Upper lobe of right lung (tissue), 1 donor: ENCODE data around the gene MAN2B2. TPM values are rescaled to one million over a fixed set of nuclear protein-coding genes. Genes with fewer than 3 reads are reported as not detected.
"Not testable (repeated sequence)": the region's sequence is repeated elsewhere in the genome, so short reads cannot be mapped to it uniquely, and the experiment has no call there.

Experiments
- ATAC-seq: fragments of 200-7000 bp; cut with Tn5 transposase; one replicate; pipeline ENCODE4 v1.9.1; 2020; ENCODE audit warnings: mild to moderate bottlenecking, moderate library complexity
- DNase-seq: peaks from one replicate; pipeline ENCODE4 v3.0.0-alpha.2; 2020
- H3K27ac ChIP-seq: fragments of 200-600 bp; one replicate; pipeline ENCODE4 v1.8.0; 2022
- H3K27me3 ChIP-seq: fragments of 200-600 bp; one replicate; pipeline ENCODE4 v1.8.0; 2022; ENCODE audit warnings: mild to moderate bottlenecking
- H3K36me3 ChIP-seq: fragments of 200-600 bp; one replicate; pipeline ENCODE4 v1.8.0; 2022
- H3K4me1 ChIP-seq: fragments of 200-600 bp; one replicate; pipeline ENCODE4 v1.8.0; 2022
- H3K4me3 ChIP-seq: fragments of 200-600 bp; one replicate; pipeline ENCODE4 v1.8.0; 2022; ENCODE audit warnings: mild to moderate bottlenecking
- H3K9me3 ChIP-seq: fragments of 200-600 bp; one replicate; pipeline ENCODE4 v1.8.0; 2022
- CTCF ChIP-seq: fragments of 200-600 bp; IDR thresholded peaks from one replicate; pipeline ENCODE4 v1.8.0; 2022; ENCODE audit warnings: antibody characterized with exemption
- intact Hi-C: fragments of 100-400 bp; cut with DNase I; formaldehyde crosslinking; loops from one replicate; pipeline ENCODE4 v1.11.0; 2022
- total RNA-seq: library from RNA; stranded (reverse); fragmentation: NEBNext Ultra II Directional; extraction: Animal tissue kit (Norgen Biotek cat#: 25700); gene quantifications from one replicate; pipeline ENCODE4 v1.2.1, GENCODE V29; 2021
- donor health status: DM: no; HTN: yes; CAD: no; lungs with severe emphysema.

MAN2B2 gene
- total RNA-seq, 1 donor from 2014 or later, result 39.6 TPM

GRCh38 chr4:6663596-6664393, 88.8 kb downstream of the MAN2B2 start:
- Histone ChIP-seq H3K4me1 (peaks cover 10% of the 10 kb centered on the region), H3K36me3 (no peaks in the 10 kb centered on the region), H3K9me3 (no peaks in the 10 kb centered on the region), H3K4me3 (peak overlapping the region; percentile 26), H3K27ac (no peak overlapping the region), H3K27me3 (peaks cover 9% of the 10 kb centered on the region)
- intact Hi-C loops, result no loop called here
- no peak for TF ChIP-seq CTCF
- ATAC-seq (peak; percentile 13), DNase-seq (no peak)

GRCh38 chr4:6665320-6665654, 90.3 kb downstream of the MAN2B2 start:
- H3K27ac ChIP-seq, result no peak overlapping the region
- ATAC-seq, result no peak
- peaks cover 9% of the 10 kb centered on the region for H3K27me3 ChIP-seq
- intact Hi-C loops, result no loop called here
- no peak overlapping the region for H3K4me3 ChIP-seq
- H3K9me3 ChIP-seq, result no peaks in the 10 kb centered on the region
- H3K36me3 ChIP-seq, result no peaks in the 10 kb centered on the region
- no peak for DNase-seq
- TF ChIP-seq CTCF, result no peak
- peaks cover 10% of the 10 kb centered on the region for H3K4me1 ChIP-seq

- Histone ChIP-seq H3K9me3 (no peaks in the 10 kb centered on the region), H3K27me3 (peaks cover 9% of the 10 kb centered on the region), H3K27ac (no peak overlapping the region), H3K4me1 (peaks cover 10% of the 10 kb centered on the region), H3K4me3 (no peak overlapping the region), H3K36me3 (no peaks in the 10 kb centered on the region)
- no peak for TF ChIP-seq CTCF
- DNase-seq, result no peak
- intact Hi-C loops, result no loop called here
- no peak for ATAC-seq
These were observed 93.4 kb downstream of the MAN2B2 start for GRCh38 chr4:6668391-6668790.

GRCh38 chr4:6671648-6672047, 96.7 kb downstream of the MAN2B2 start:
- peaks cover 23% of the 10 kb centered on the region for H3K4me1 ChIP-seq
- DNase-seq (no peak), ATAC-seq (no peak)
- H3K9me3 ChIP-seq, result no peaks in the 10 kb centered on the region
- no peak overlapping the region for H3K27ac ChIP-seq
- intact Hi-C loops, result no loop called here
- no peak for TF ChIP-seq CTCF
- no peaks in the 10 kb centered on the region for H3K27me3 ChIP-seq
- no peak overlapping the region for H3K4me3 ChIP-seq
- peaks cover 13% of the 10 kb centered on the region for H3K36me3 ChIP-seq

- peaks cover 13% of the 10 kb centered on the region for H3K36me3 ChIP-seq
- peaks cover 28% of the 10 kb centered on the region for H3K4me1 ChIP-seq
- DNase-seq (peak; percentile 56), ATAC-seq (no peak)
- no peak for TF ChIP-seq CTCF
- intact Hi-C loops, result no loop called here
- no peaks in the 10 kb centered on the region for H3K27me3 ChIP-seq
- no peak overlapping the region for H3K4me3 ChIP-seq
- H3K27ac ChIP-seq, result no peak overlapping the region
- no peaks in the 10 kb centered on the region for H3K9me3 ChIP-seq
These were observed 97.1 kb downstream of the MAN2B2 start for GRCh38 chr4:6672131-6672530.

GRCh38 chr4:6672541-6673190, 97.7 kb downstream of the MAN2B2 start:
- ATAC-seq, H3K27me3 ChIP-seq, intact Hi-C loops, H3K27ac ChIP-seq, H3K9me3 ChIP-seq: not testable (repeated sequence)
- peak overlapping the region; percentile 78 for H3K4me3 ChIP-seq
- peaks cover 33% of the 10 kb centered on the region for H3K4me1 ChIP-seq
- DNase-seq, result peak; percentile 67
- H3K36me3 ChIP-seq, result peaks cover 13% of the 10 kb centered on the region
